Stimulated activated effector memory CD8-positive, alpha-beta T cell treated with anti-CD3 and anti-CD28 coated beads, Interleukin-12 subunit alpha, Interleukin-12 subunit beta, amount 100 ng/mL, for 72 hours (primary cell): ENCODE measurements around the gene ZNF185.
"Not testable (repeated sequence)": the region's sequence is repeated elsewhere in the genome, so short reads cannot be mapped to it uniquely, and the experiment has no call there.

Source experiments
- ATAC-seq: fragments of 150-1000 bp; cut with Tn5 transposase; 2 replicates; pipeline ENCODE4 v1.10.0; 2021
- DNase-seq, 2 donors: peaks; one replicate each; pipeline ENCODE4 v3.0.0; 2021 to 2022; ENCODE audit warnings: low spot score in 2 of 2
- H3K27ac Mint-ChIP-seq: one replicate; pipeline ENCODE4 v1.8.0; 2022; ENCODE audit warnings: mild to moderate bottlenecking, mixed read lengths
- H3K36me3 Mint-ChIP-seq: one replicate; pipeline ENCODE4 v1.8.0; 2022; ENCODE audit warnings: mild to moderate bottlenecking, mixed read lengths
- H3K4me1 Mint-ChIP-seq: one replicate; pipeline ENCODE4 v1.8.0; 2022; ENCODE audit warnings: mixed read lengths
- H3K4me3 Mint-ChIP-seq: one replicate; pipeline ENCODE4 v1.8.0; 2022; ENCODE audit warnings: mild to moderate bottlenecking, mixed read lengths
- H3K9me3 Mint-ChIP-seq: one replicate; pipeline ENCODE4 v1.8.0; 2022; ENCODE audit warnings: mixed read lengths

ZNF185 gene

GRCh38 chrX:152904151-152905080 lies 6.5 kb downstream of the ZNF185 start:
- Mint-ChIP-seq H3K9me3 (no peaks in the 10 kb centered on the region), H3K4me1 (peaks cover 5% of the 10 kb centered on the region), H3K4me3 (no peak overlapping the region), H3K27ac (no peak overlapping the region), H3K36me3 (no peaks in the 10 kb centered on the region)
- peak; percentile 50 for ATAC-seq
- peak in 1 of 2 donors; percentile 8 for DNase-seq

- Mint-ChIP-seq H3K27ac (no peak overlapping the region), H3K4me3 (no peak overlapping the region), H3K9me3 (no peaks in the 10 kb centered on the region), H3K36me3 (no peaks in the 10 kb centered on the region), H3K4me1 (peaks cover 5% of the 10 kb centered on the region)
- DNase-seq (no peak), ATAC-seq (no peak)
Measured at GRCh38 chrX:152905081-152905420, 7.2 kb downstream of the ZNF185 start.

- Mint-ChIP-seq H3K27ac (no peak overlapping the region), H3K36me3 (no peaks in the 10 kb centered on the region), H3K4me1 (peaks cover 5% of the 10 kb centered on the region), H3K4me3 (no peak overlapping the region), H3K9me3 (no peaks in the 10 kb centered on the region)
- ATAC-seq (no peak), DNase-seq (no peak)
Measured at GRCh38 chrX:152907084-152907651, 9.3 kb downstream of the ZNF185 start.

GRCh38 chrX:152908486-152908885 lies 10.6 kb downstream of the ZNF185 start:
- ATAC-seq: no peak
- no peaks in the 10 kb centered on the region for H3K9me3 Mint-ChIP-seq
- no peaks in the 10 kb centered on the region for H3K36me3 Mint-ChIP-seq
- H3K4me1 Mint-ChIP-seq: peaks cover 5% of the 10 kb centered on the region
- DNase-seq: no peak
- no peak overlapping the region for H3K4me3 Mint-ChIP-seq
- H3K27ac Mint-ChIP-seq: no peak overlapping the region

GRCh38 chrX:152910018-152910417 lies 12.2 kb downstream of the ZNF185 start:
- H3K9me3 Mint-ChIP-seq, H3K27ac Mint-ChIP-seq, H3K4me3 Mint-ChIP-seq, H3K36me3 Mint-ChIP-seq, ATAC-seq, DNase-seq, H3K4me1 Mint-ChIP-seq: not testable (repeated sequence)

GRCh38 chrX:152912106-152912505 lies 14.2 kb downstream of the ZNF185 start:
- Mint-ChIP-seq H3K9me3 (no peaks in the 10 kb centered on the region), H3K27ac (no peak overlapping the region), H3K4me3 (no peak overlapping the region), H3K36me3 (no peaks in the 10 kb centered on the region), H3K4me1 (peaks cover 2% of the 10 kb centered on the region)
- no peak for DNase-seq
- ATAC-seq: no peak

GRCh38 chrX:152912641-152913040 lies 14.8 kb downstream of the ZNF185 start:
- Mint-ChIP-seq H3K4me3 (no peak overlapping the region), H3K9me3 (no peaks in the 10 kb centered on the region), H3K36me3 (no peaks in the 10 kb centered on the region), H3K27ac (no peak overlapping the region), H3K4me1 (no peaks in the 10 kb centered on the region)
- ATAC-seq (no peak), DNase-seq (no peak)

GRCh38 chrX:152913346-152913745 lies 15.5 kb downstream of the ZNF185 start:
- no peaks in the 10 kb centered on the region for H3K9me3 Mint-ChIP-seq
- no peak overlapping the region for H3K4me3 Mint-ChIP-seq
- no peak for ATAC-seq
- H3K36me3 Mint-ChIP-seq: no peaks in the 10 kb centered on the region
- no peak overlapping the region for H3K27ac Mint-ChIP-seq
- H3K4me1 Mint-ChIP-seq: no peaks in the 10 kb centered on the region
- no peak for DNase-seq

GRCh38 chrX:152913910-152914309 lies 16.0 kb downstream of the ZNF185 start:
- Mint-ChIP-seq H3K9me3 (no peaks in the 10 kb centered on the region), H3K4me1 (no peaks in the 10 kb centered on the region), H3K4me3 (no peak overlapping the region), H3K36me3 (no peaks in the 10 kb centered on the region), H3K27ac (no peak overlapping the region)
- ATAC-seq (no peak), DNase-seq (no peak)

- ATAC-seq: no peak
- Mint-ChIP-seq H3K36me3 (no peaks in the 10 kb centered on the region), H3K4me3 (no peak overlapping the region)
Measured at GRCh38 chrX:152915541-152916241, 17.8 kb downstream of the ZNF185 start.

GRCh38 chrX:152917656-152918579 lies 20.1 kb downstream of the ZNF185 start:
- no peak overlapping the region for H3K27ac Mint-ChIP-seq

More at GRCh38 chrX:152915541-152916241, 17.8 kb downstream of the ZNF185 start:
- Mint-ChIP-seq H3K4me1 (no peaks in the 10 kb centered on the region), H3K9me3 (no peaks in the 10 kb centered on the region), H3K27ac (no peak overlapping the region)
- DNase-seq: no peak

GRCh38 chrX:152918707-152919106 lies 20.8 kb downstream of the ZNF185 start:
- no peak for DNase-seq
- no peak overlapping the region for H3K4me3 Mint-ChIP-seq
- no peak for ATAC-seq
- no peaks in the 10 kb centered on the region for H3K4me1 Mint-ChIP-seq
- no peaks in the 10 kb centered on the region for H3K9me3 Mint-ChIP-seq
- H3K27ac Mint-ChIP-seq: no peak overlapping the region
- H3K36me3 Mint-ChIP-seq: no peaks in the 10 kb centered on the region

More at GRCh38 chrX:152917656-152918579, 20.1 kb downstream of the ZNF185 start:
- no peaks in the 10 kb centered on the region for H3K9me3 Mint-ChIP-seq
- ATAC-seq (no peak), DNase-seq (no peak)
- no peaks in the 10 kb centered on the region for H3K4me1 Mint-ChIP-seq
- H3K36me3 Mint-ChIP-seq: no peaks in the 10 kb centered on the region
- no peak overlapping the region for H3K4me3 Mint-ChIP-seq

- Mint-ChIP-seq H3K27ac (no peak overlapping the region), H3K36me3 (no peaks in the 10 kb centered on the region), H3K4me1 (no peaks in the 10 kb centered on the region), H3K4me3 (no peak overlapping the region), H3K9me3 (no peaks in the 10 kb centered on the region)
- ATAC-seq: no peak
- no peak for DNase-seq
Measured at GRCh38 chrX:152923599-152923998, 25.7 kb downstream of the ZNF185 start.

- H3K9me3 Mint-ChIP-seq: no peaks in the 10 kb centered on the region
- no peak overlapping the region for H3K27ac Mint-ChIP-seq
- no peak overlapping the region for H3K4me3 Mint-ChIP-seq
- DNase-seq (no peak), ATAC-seq (no peak)
- H3K36me3 Mint-ChIP-seq: no peaks in the 10 kb centered on the region
- no peaks in the 10 kb centered on the region for H3K4me1 Mint-ChIP-seq
Measured at GRCh38 chrX:152925835-152926234, 28.0 kb downstream of the ZNF185 start.

- DNase-seq (peak; percentile 7 to 53), ATAC-seq (peak; percentile 88)
- H3K4me1 Mint-ChIP-seq: no peaks in the 10 kb centered on the region
- no peaks in the 10 kb centered on the region for H3K9me3 Mint-ChIP-seq
- no peaks in the 10 kb centered on the region for H3K36me3 Mint-ChIP-seq
- H3K4me3 Mint-ChIP-seq: no peak overlapping the region
- no peak overlapping the region for H3K27ac Mint-ChIP-seq
Measured at GRCh38 chrX:152926279-152926678, 28.4 kb downstream of the ZNF185 start.
